Activated naive CD4-positive, alpha-beta T cell treated with Interleukin-2 at 50 U/mL for 16 hours (primary cell): ENCODE results near the gene B3GNT9.
"Not testable (repeated sequence)": the region's sequence is repeated elsewhere in the genome, so short reads cannot be mapped to it uniquely, and the experiment has no call there.

Experiments used
- DNase-seq: peaks from one replicate; pipeline ENCODE4 v3.0.0-alpha.2; 2020

Gene B3GNT9

GRCh38 chr16:67149276-67150046 is 1.3 kb downstream of the B3GNT9 start:
- no peak for DNase-seq

GRCh38 chr16:67148656-67149275 is 2.0 kb downstream of the B3GNT9 start:
- no peak for DNase-seq

- no peak for DNase-seq
Measured at GRCh38 chr16:67148221-67148620, 2.6 kb downstream of the B3GNT9 start.

GRCh38 chr16:67147437-67148140 is 3.2 kb downstream of the B3GNT9 start:
- DNase-seq: no peak

GRCh38 chr16:67146523-67147357 is 4.1 kb downstream of the B3GNT9 start:
- DNase-seq: no peak

- no peak for DNase-seq
Measured at GRCh38 chr16:67145746-67146145, 5.1 kb downstream of the B3GNT9 start.

- DNase-seq: no peak
Measured at GRCh38 chr16:67144943-67145342, 5.9 kb downstream of the B3GNT9 start.

GRCh38 chr16:67142342-67142741 is 8.5 kb downstream of the B3GNT9 start:
- no peak for DNase-seq

GRCh38 chr16:67141391-67141790 is 9.4 kb downstream of the B3GNT9 start:
- no peak for DNase-seq

- DNase-seq: no peak
Measured at GRCh38 chr16:67137605-67138004, 13.2 kb downstream of the B3GNT9 start.

- no peak for DNase-seq
Measured at GRCh38 chr16:67129422-67129821, 21.4 kb downstream of the B3GNT9 start.

GRCh38 chr16:67128887-67129286 is 21.9 kb downstream of the B3GNT9 start:
- DNase-seq: no peak

GRCh38 chr16:67128417-67128816 is 22.4 kb downstream of the B3GNT9 start:
- no peak for DNase-seq

- DNase-seq: not testable (repeated sequence)
Measured at GRCh38 chr16:67122799-67123198, 28.0 kb downstream of the B3GNT9 start.

- DNase-seq: no peak
Measured at GRCh38 chr16:67120025-67120424, 30.8 kb downstream of the B3GNT9 start.

- DNase-seq: no peak
Measured at GRCh38 chr16:67117716-67118115, 33.1 kb downstream of the B3GNT9 start.

- DNase-seq: no peak
Measured at GRCh38 chr16:67116388-67117311, 34.1 kb downstream of the B3GNT9 start.

- DNase-seq: no peak
Measured at GRCh38 chr16:67115639-67116038, 35.2 kb downstream of the B3GNT9 start.

GRCh38 chr16:67114793-67115192 is 36.0 kb downstream of the B3GNT9 start:
- DNase-seq: no peak

- DNase-seq: no peak
Measured at GRCh38 chr16:67112591-67113399, 38.0 kb downstream of the B3GNT9 start.

GRCh38 chr16:67111951-67112444 is 38.8 kb downstream of the B3GNT9 start:
- no peak for DNase-seq
